Upper lobe of right lung (tissue), 1 donor: Measurements from ENCODE around the gene PIGV. TPM values are rescaled to one million over a fixed set of nuclear protein-coding genes. Genes with fewer than 3 reads are reported as not detected.

Experiments used
- ATAC-seq: fragments of 200-7000 bp; cut with Tn5 transposase; one replicate; pipeline ENCODE4 v1.9.1; 2020; ENCODE audit warnings: mild to moderate bottlenecking, moderate library complexity
- DNase-seq: peaks from one replicate; pipeline ENCODE4 v3.0.0-alpha.2; 2020
- H3K27ac ChIP-seq: fragments of 200-600 bp; one replicate; pipeline ENCODE4 v1.8.0; 2022
- H3K27me3 ChIP-seq: fragments of 200-600 bp; one replicate; pipeline ENCODE4 v1.8.0; 2022; ENCODE audit warnings: mild to moderate bottlenecking
- H3K36me3 ChIP-seq: fragments of 200-600 bp; one replicate; pipeline ENCODE4 v1.8.0; 2022
- H3K4me1 ChIP-seq: fragments of 200-600 bp; one replicate; pipeline ENCODE4 v1.8.0; 2022
- H3K4me3 ChIP-seq: fragments of 200-600 bp; one replicate; pipeline ENCODE4 v1.8.0; 2022; ENCODE audit warnings: mild to moderate bottlenecking
- H3K9me3 ChIP-seq: fragments of 200-600 bp; one replicate; pipeline ENCODE4 v1.8.0; 2022
- CTCF ChIP-seq: fragments of 200-600 bp; IDR thresholded peaks from one replicate; pipeline ENCODE4 v1.8.0; 2022; ENCODE audit warnings: antibody characterized with exemption
- intact Hi-C: fragments of 100-400 bp; cut with DNase I; formaldehyde crosslinking; loops from one replicate; pipeline ENCODE4 v1.11.0; 2022
- total RNA-seq: library from RNA; stranded (reverse); fragmentation: NEBNext Ultra II Directional; extraction: Animal tissue kit (Norgen Biotek cat#: 25700); gene quantifications from one replicate; pipeline ENCODE4 v1.2.1, GENCODE V29; 2021
- donor health status: DM: no; HTN: yes; CAD: no; lungs with severe emphysema.

Gene PIGV
- total RNA-seq, 1 donor from 2014 or later: 16.7 TPM

GRCh38 chr1:26789931-26790330 is 2.2 kb downstream of the PIGV start:
- no peaks in the 10 kb centered on the region for H3K27me3 ChIP-seq
- H3K36me3 ChIP-seq: peaks cover 11% of the 10 kb centered on the region
- ATAC-seq: no peak
- DNase-seq: no peak
- H3K27ac ChIP-seq: no peak overlapping the region
- TF ChIP-seq CTCF: no peak
- intact Hi-C loops: loop anchor here (5.0 to 10.0 kb wide), 2 partner anchors 95 to 188 kb away; partner anchors contain the start of gene ARID1A
- peaks cover 21% of the 10 kb centered on the region for H3K4me1 ChIP-seq
- H3K4me3 ChIP-seq: no peak overlapping the region
- H3K9me3 ChIP-seq: no peaks in the 10 kb centered on the region

- ATAC-seq: no peak
- H3K4me1 ChIP-seq: peaks cover 15% of the 10 kb centered on the region
- no peak for TF ChIP-seq CTCF
- no peak for DNase-seq
- intact Hi-C loops: loop anchor here (5.0 kb wide), 1 partner anchor 188 kb away; no protein-coding TSS in a partner anchor
- H3K27me3 ChIP-seq: no peaks in the 10 kb centered on the region
- H3K36me3 ChIP-seq: peaks cover 16% of the 10 kb centered on the region
- H3K27ac ChIP-seq: no peak overlapping the region
- no peaks in the 10 kb centered on the region for H3K9me3 ChIP-seq
- H3K4me3 ChIP-seq: no peak overlapping the region
These were observed 2.8 kb downstream of the PIGV start for GRCh38 chr1:26790551-26790953.

GRCh38 chr1:26791148-26791547 is 3.4 kb downstream of the PIGV start:
- Histone ChIP-seq H3K36me3 (peaks cover 16% of the 10 kb centered on the region), H3K9me3 (no peaks in the 10 kb centered on the region), H3K4me3 (no peak overlapping the region), H3K4me1 (peaks cover 9% of the 10 kb centered on the region), H3K27ac (no peak overlapping the region), H3K27me3 (no peaks in the 10 kb centered on the region)
- no peak for TF ChIP-seq CTCF
- no peak for DNase-seq
- intact Hi-C loops: loop anchor here (5.0 kb wide), 1 partner anchor 189 kb away; no protein-coding TSS in a partner anchor
- ATAC-seq: no peak

- peaks cover 4% of the 10 kb centered on the region for H3K4me1 ChIP-seq
- TF ChIP-seq CTCF: no peak
- intact Hi-C loops: loop anchor here (5.0 kb wide), 1 partner anchor 189 kb away; no protein-coding TSS in a partner anchor
- no peaks in the 10 kb centered on the region for H3K27me3 ChIP-seq
- H3K4me3 ChIP-seq: no peak overlapping the region
- DNase-seq (no peak), ATAC-seq (no peak)
- H3K9me3 ChIP-seq: no peaks in the 10 kb centered on the region
- no peak overlapping the region for H3K27ac ChIP-seq
- peaks cover 16% of the 10 kb centered on the region for H3K36me3 ChIP-seq
These were observed 3.9 kb downstream of the PIGV start for GRCh38 chr1:26791626-26792025.

- no peaks in the 10 kb centered on the region for H3K9me3 ChIP-seq
- no peaks in the 10 kb centered on the region for H3K27me3 ChIP-seq
- DNase-seq (no peak), ATAC-seq (no peak)
- peaks cover 16% of the 10 kb centered on the region for H3K36me3 ChIP-seq
- intact Hi-C loops: loop anchor here (5.0 kb wide), 1 partner anchor 191 kb away; no protein-coding TSS in a partner anchor
- H3K4me1 ChIP-seq: no peaks in the 10 kb centered on the region
- no peak overlapping the region for H3K4me3 ChIP-seq
- H3K27ac ChIP-seq: no peak overlapping the region
- TF ChIP-seq CTCF: no peak
These were observed 5.2 kb downstream of the PIGV start for GRCh38 chr1:26792924-26793323.

- Histone ChIP-seq H3K4me3 (no peak overlapping the region), H3K36me3 (peaks cover 16% of the 10 kb centered on the region), H3K4me1 (peaks cover 10% of the 10 kb centered on the region), H3K27ac (no peak overlapping the region), H3K9me3 (no peaks in the 10 kb centered on the region), H3K27me3 (no peaks in the 10 kb centered on the region)
- intact Hi-C loops: loop anchor here (5.0 kb wide), 1 partner anchor 192 kb away; no protein-coding TSS in a partner anchor
- no peak for TF ChIP-seq CTCF
- DNase-seq (no peak), ATAC-seq (no peak)
These were observed 6.6 kb downstream of the PIGV start for GRCh38 chr1:26794391-26794790.
